Natural killer cell treated with Interleukin-12 subunit alpha and Interleukin-12 subunit beta and Interleukin-15 and Interleukin-18, amount 100 ng/mL, for 72 hours (primary cell): ENCODE results near the gene ACAD8. TPM values are rescaled to one million over a fixed set of nuclear protein-coding genes. Genes with fewer than 3 reads are reported as not detected.
"Not testable (repeated sequence)": the region's sequence is repeated elsewhere in the genome, so short reads cannot be mapped to it uniquely, and the experiment has no call there.

Source experiments
- ATAC-seq, 2 donors: fragments of 150-1000 bp; cut with Tn5 transposase in 1 of 2; sonication (Bioruptor Pico), chemical (Tn5 transposase) in 1 of 2; 2 replicates each; pipeline ENCODE4 v1.10.0; 2021
- DNase-seq: peaks from one replicate; pipeline ENCODE4 v3.0.0; 2022; ENCODE audit warnings: low spot score
- H3K27ac Mint-ChIP-seq, 2 donors: 1 replicate in 1 of 2; 2 replicates in 1 of 2; pipeline ENCODE4 v1.8.0; 2022; ENCODE audit warnings: mixed read lengths in 2 of 2, mild to moderate bottlenecking in 1 of 2, moderate library complexity in 1 of 2
- H3K27me3 Mint-ChIP-seq, 2 donors: 1 replicate in 1 of 2; 2 replicates in 1 of 2; pipeline ENCODE4 v1.8.0; 2022; ENCODE audit warnings: mixed read lengths in 2 of 2
- H3K36me3 Mint-ChIP-seq: one replicate; pipeline ENCODE4 v1.8.0; 2022; ENCODE audit warnings: mixed read lengths
- H3K4me1 Mint-ChIP-seq, 2 donors: 1 replicate in 1 of 2; 2 replicates in 1 of 2; pipeline ENCODE4 v1.8.0; 2022; ENCODE audit warnings: low read depth in 2 of 2, mixed read lengths in 2 of 2, mild to moderate bottlenecking in 1 of 2
- H3K4me3 Mint-ChIP-seq: one replicate; pipeline ENCODE4 v1.8.0; 2022; ENCODE audit warnings: mixed read lengths
- H3K9me3 Mint-ChIP-seq: 2 replicates; pipeline ENCODE4 v1.8.0; 2022; ENCODE audit warnings: mixed read lengths
- total RNA-seq, 2 donors: library from RNA; stranded (reverse); gene quantifications; one replicate each; pipeline ENCODE4 v1.2.3, GENCODE V29; 2022

ACAD8 gene
- total RNA-seq, 2 donors from 2014 or later: 21.1 to 29.2 TPM

GRCh38 chr11:134278356-134278755 is 25.0 kb downstream of the ACAD8 start:
- DNase-seq (no peak), ATAC-seq (no peak)
- no peak overlapping the region for H3K27ac Mint-ChIP-seq
- H3K4me1 Mint-ChIP-seq: peaks cover 11 to 18% of the 10 kb centered on the region in 2 donors
- H3K36me3 Mint-ChIP-seq: no peaks in the 10 kb centered on the region
- no peak overlapping the region for H3K4me3 Mint-ChIP-seq
- H3K27me3 Mint-ChIP-seq: peaks cover 40 to 61% of the 10 kb centered on the region in 2 donors
- H3K9me3 Mint-ChIP-seq: no peaks in the 10 kb centered on the region

GRCh38 chr11:134281635-134282034 is 28.3 kb downstream of the ACAD8 start:
- not testable (repeated sequence) for H3K4me1 Mint-ChIP-seq, H3K9me3 Mint-ChIP-seq, H3K27ac Mint-ChIP-seq, DNase-seq, H3K4me3 Mint-ChIP-seq, H3K36me3 Mint-ChIP-seq
- peaks cover 24 to 39% of the 10 kb centered on the region in 2 donors for H3K27me3 Mint-ChIP-seq
- ATAC-seq: peak in 1 of 2 donors; percentile 6

- H3K9me3 Mint-ChIP-seq: no peaks in the 10 kb centered on the region
- H3K27me3 Mint-ChIP-seq: peaks cover 20 to 33% of the 10 kb centered on the region in 2 donors
These were observed 29.0 kb downstream of the ACAD8 start for GRCh38 chr11:134282121-134283045.

GRCh38 chr11:134283461-134284230 is 30.3 kb downstream of the ACAD8 start:
- DNase-seq: no peak
- Mint-ChIP-seq H3K9me3 (no peaks in the 10 kb centered on the region), H3K4me1 (no peaks in the 10 kb centered on the region), H3K27ac (no peak overlapping the region), H3K27me3 (peaks cover 22 to 34% of the 10 kb centered on the region in 2 donors), H3K4me3 (no peak overlapping the region), H3K36me3 (no peaks in the 10 kb centered on the region)
- no peak for ATAC-seq

More at GRCh38 chr11:134282121-134283045, 29.0 kb downstream of the ACAD8 start:
- ATAC-seq (no peak), DNase-seq (no peak)
- H3K4me1 Mint-ChIP-seq: peaks cover under 1 to 1% of the 10 kb centered on the region in 2 donors
- no peaks in the 10 kb centered on the region for H3K36me3 Mint-ChIP-seq
- H3K27ac Mint-ChIP-seq: no peak overlapping the region
- no peak overlapping the region for H3K4me3 Mint-ChIP-seq

GRCh38 chr11:134284349-134284748 is 31.0 kb downstream of the ACAD8 start:
- not testable (repeated sequence) for H3K36me3 Mint-ChIP-seq, H3K4me1 Mint-ChIP-seq, H3K9me3 Mint-ChIP-seq, ATAC-seq, DNase-seq, H3K27ac Mint-ChIP-seq, H3K4me3 Mint-ChIP-seq
- peaks cover 20 to 27% of the 10 kb centered on the region in 2 donors for H3K27me3 Mint-ChIP-seq

- Mint-ChIP-seq H3K4me3 (no peak overlapping the region), H3K27me3 (peaks cover 8 to 10% of the 10 kb centered on the region in 2 donors), H3K9me3 (no peaks in the 10 kb centered on the region), H3K27ac (no peak overlapping the region), H3K36me3 (no peaks in the 10 kb centered on the region), H3K4me1 (peaks cover 0 to 5% of the 10 kb centered on the region in 2 donors)
- DNase-seq: no peak
- ATAC-seq: no peak
These were observed 34.2 kb downstream of the ACAD8 start for GRCh38 chr11:134287561-134287960.

GRCh38 chr11:134288486-134288885 is 35.1 kb downstream of the ACAD8 start:
- peaks cover 8 to 10% of the 10 kb centered on the region in 2 donors for H3K27me3 Mint-ChIP-seq
- H3K27ac Mint-ChIP-seq: no peak overlapping the region
- DNase-seq (no peak), ATAC-seq (no peak)
- H3K4me1 Mint-ChIP-seq: peaks cover 0 to 5% of the 10 kb centered on the region in 2 donors
- H3K9me3 Mint-ChIP-seq: no peaks in the 10 kb centered on the region
- H3K36me3 Mint-ChIP-seq: no peaks in the 10 kb centered on the region
- H3K4me3 Mint-ChIP-seq: no peak overlapping the region

- no peaks in the 10 kb centered on the region for H3K36me3 Mint-ChIP-seq
These were observed 35.8 kb downstream of the ACAD8 start for GRCh38 chr11:134289167-134289566.

GRCh38 chr11:134289789-134290188 is 36.4 kb downstream of the ACAD8 start:
- DNase-seq (no peak), ATAC-seq (no peak)
- Mint-ChIP-seq H3K27ac (no peak overlapping the region), H3K9me3 (no peaks in the 10 kb centered on the region), H3K4me3 (no peak overlapping the region), H3K36me3 (no peaks in the 10 kb centered on the region), H3K4me1 (peaks cover 0 to 5% of the 10 kb centered on the region in 2 donors), H3K27me3 (peaks cover 14% of the 10 kb centered on the region in 2 donors)

More at GRCh38 chr11:134289167-134289566, 35.8 kb downstream of the ACAD8 start:
- H3K4me3 Mint-ChIP-seq: no peak overlapping the region
- H3K27ac Mint-ChIP-seq: no peak overlapping the region
- peaks cover 9 to 10% of the 10 kb centered on the region in 2 donors for H3K27me3 Mint-ChIP-seq
- ATAC-seq: no peak
- no peaks in the 10 kb centered on the region for H3K9me3 Mint-ChIP-seq
- no peak for DNase-seq
- H3K4me1 Mint-ChIP-seq: peaks cover 0 to 5% of the 10 kb centered on the region in 2 donors

- DNase-seq (no peak), ATAC-seq (no peak)
- peaks cover 14% of the 10 kb centered on the region in 2 donors for H3K27me3 Mint-ChIP-seq
- peaks cover 0 to 5% of the 10 kb centered on the region in 2 donors for H3K4me1 Mint-ChIP-seq
- no peaks in the 10 kb centered on the region for H3K36me3 Mint-ChIP-seq
- no peak overlapping the region for H3K27ac Mint-ChIP-seq
- no peak overlapping the region for H3K4me3 Mint-ChIP-seq
- no peaks in the 10 kb centered on the region for H3K9me3 Mint-ChIP-seq
These were observed 37.3 kb downstream of the ACAD8 start for GRCh38 chr11:134290646-134291045.

GRCh38 chr11:134291196-134291595 is 37.8 kb downstream of the ACAD8 start:
- H3K4me1 Mint-ChIP-seq: peaks cover 0 to 5% of the 10 kb centered on the region in 2 donors
- no peak for ATAC-seq

GRCh38 chr11:134292661-134293060 is 39.3 kb downstream of the ACAD8 start:
- peaks cover 0 to 5% of the 10 kb centered on the region in 2 donors for H3K4me1 Mint-ChIP-seq
- DNase-seq (no peak), ATAC-seq (no peak)
- H3K27ac Mint-ChIP-seq: no peak overlapping the region
- no peak overlapping the region for H3K4me3 Mint-ChIP-seq
- H3K27me3 Mint-ChIP-seq: peaks cover 13 to 14% of the 10 kb centered on the region in 2 donors
- no peaks in the 10 kb centered on the region for H3K36me3 Mint-ChIP-seq
- no peaks in the 10 kb centered on the region for H3K9me3 Mint-ChIP-seq

More at GRCh38 chr11:134291196-134291595, 37.8 kb downstream of the ACAD8 start:
- Mint-ChIP-seq H3K36me3 (no peaks in the 10 kb centered on the region), H3K9me3 (no peaks in the 10 kb centered on the region), H3K27me3 (peaks cover 14% of the 10 kb centered on the region in 2 donors), H3K4me3 (no peak overlapping the region), H3K27ac (no peak overlapping the region)
- no peak for DNase-seq

- Mint-ChIP-seq H3K36me3 (no peaks in the 10 kb centered on the region), H3K27me3 (peaks cover 7 to 10% of the 10 kb centered on the region in 2 donors), H3K27ac (no peak overlapping the region)
These were observed 40.0 kb downstream of the ACAD8 start for GRCh38 chr11:134293119-134294113.

More at GRCh38 chr11:134293119-134294113, 40.0 kb downstream of the ACAD8 start:
- Mint-ChIP-seq H3K4me1 (peaks cover 0 to 5% of the 10 kb centered on the region in 2 donors), H3K4me3 (no peak overlapping the region), H3K9me3 (no peaks in the 10 kb centered on the region)
- no peak for ATAC-seq
- no peak for DNase-seq
